ENCODE results near the gene PDAP1.
"Not testable (repeated sequence)": the region's sequence is repeated elsewhere in the genome, so short reads cannot be mapped to it uniquely, and the experiment has no call there.

Gene PDAP1

DNA sequence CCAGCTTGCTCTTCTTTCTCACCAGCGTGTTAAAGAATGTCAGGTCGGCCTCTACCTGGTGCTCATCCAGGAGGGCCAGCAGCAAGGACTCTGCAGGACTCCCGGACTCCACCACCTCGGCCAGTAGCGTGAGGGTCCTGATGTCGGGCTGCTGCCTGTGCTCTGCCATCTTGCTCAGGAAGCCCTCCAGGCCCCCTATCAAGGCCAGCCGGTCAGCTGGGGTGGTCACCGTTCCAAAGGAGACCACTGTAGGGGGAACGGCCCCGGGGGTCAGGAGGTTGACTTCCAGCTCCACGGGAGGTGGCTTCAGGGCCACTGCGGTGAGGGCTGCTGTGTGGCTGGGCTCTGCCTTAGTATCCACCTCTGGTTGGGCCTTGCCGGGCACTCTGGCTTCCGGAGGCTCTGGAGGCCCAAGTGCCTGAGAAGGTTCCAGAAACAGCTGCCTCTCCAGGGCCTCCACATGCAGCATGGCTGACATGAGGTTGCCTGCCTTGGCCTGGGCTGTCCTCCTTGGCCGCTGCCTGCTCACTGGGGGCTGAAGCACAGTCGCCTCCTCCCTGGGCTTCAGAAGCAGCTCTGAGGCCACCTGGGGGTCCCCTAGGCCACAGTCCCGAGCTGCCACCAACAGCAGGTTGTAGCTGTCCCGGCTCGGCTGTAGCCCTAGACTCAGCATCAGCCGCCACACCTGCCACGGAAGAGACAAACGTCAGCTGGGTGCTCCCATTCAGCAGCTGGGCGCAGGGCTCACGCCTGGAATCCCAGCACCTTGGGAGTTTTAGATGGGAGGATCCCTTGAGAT is 16.7 kb upstream of the PDAP1 start:
- DNase-seq (ENCODE audit: low spot score) = no peak

DNA sequence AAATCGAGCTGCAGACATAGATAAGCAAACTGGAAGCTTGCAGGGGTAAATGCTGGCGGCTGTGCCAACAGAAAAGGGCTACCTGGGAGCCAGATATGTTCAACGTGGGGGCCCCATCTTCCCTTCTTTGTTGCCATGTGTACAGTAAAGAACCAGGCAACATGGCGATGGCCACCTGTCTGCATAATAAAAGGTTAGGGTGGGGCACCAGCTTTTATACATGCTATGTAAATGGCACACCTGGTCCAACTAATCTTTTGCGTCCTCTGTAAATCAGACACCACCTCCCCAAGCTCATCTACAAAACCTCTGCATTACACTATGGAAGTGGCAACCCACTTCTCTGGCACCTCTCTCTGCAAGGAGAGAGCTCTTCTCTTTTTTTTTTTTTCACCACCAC is 14.2 kb upstream of the PDAP1 start:
- no peak for DNase-seq (ENCODE audit: low spot score)

DNA sequence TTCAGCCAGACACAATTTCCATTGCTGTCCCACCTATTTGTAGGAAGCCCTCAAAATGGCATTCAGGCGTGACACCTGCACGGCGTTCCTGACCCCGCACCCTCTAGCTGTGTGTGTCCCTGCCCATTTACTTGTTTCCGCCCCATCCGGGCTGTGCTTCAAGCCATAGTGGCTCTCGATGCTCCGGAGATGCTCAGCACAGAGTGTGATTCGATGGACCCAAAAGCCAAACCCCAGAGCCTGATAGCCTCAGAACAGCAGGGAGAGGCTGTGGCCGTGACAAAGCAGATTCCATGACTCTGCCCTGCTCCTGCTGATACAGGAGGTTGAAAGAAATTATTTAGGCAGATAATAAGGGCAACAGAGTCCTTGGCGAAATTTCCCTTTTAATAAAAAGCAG is 13.8 kb upstream of the PDAP1 start:
- no peak for DNase-seq (ENCODE audit: low spot score)

DNA sequence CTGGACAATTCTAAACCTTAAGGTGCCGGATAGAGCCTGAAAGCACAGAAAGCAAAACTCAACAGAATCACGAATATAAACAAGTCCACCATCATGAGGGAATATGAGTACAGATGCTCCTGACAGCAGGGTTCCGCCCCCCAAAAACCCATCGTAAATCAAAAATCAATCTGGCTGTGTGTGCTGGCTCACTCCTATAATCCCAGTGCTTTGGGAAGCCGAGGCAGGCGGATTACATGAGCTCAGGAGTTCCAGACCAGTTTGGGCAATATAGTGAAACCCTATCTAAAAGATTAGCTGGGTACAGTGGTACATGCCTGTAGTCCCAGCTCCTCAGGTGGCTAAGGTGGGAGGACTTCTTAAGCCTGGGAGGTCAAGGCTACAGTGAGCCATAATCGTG is 12.6 kb upstream of the PDAP1 start:
- no peak for DNase-seq (ENCODE audit: low spot score)

DNA sequence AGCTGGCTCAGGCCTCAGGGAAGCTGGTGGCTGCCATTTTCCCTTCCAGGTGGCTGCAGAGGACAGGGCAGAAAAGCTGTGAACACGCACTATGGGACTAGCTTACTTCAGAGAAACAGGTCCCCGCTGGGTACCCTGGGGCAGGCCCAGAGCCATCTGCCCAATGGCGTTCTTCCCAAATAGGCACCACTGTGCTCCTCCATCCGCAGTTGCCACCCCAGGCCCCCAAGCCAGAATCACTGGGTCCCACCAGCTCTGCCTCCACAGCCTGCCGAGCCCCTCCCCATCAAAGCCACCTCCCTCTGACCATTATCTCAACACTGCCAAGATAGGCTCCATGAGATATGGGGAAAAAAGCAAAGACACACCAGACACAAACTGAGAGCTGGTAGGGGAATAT is 11.8 kb upstream of the PDAP1 start:
- no peak for DNase-seq (ENCODE audit: low spot score)

DNA sequence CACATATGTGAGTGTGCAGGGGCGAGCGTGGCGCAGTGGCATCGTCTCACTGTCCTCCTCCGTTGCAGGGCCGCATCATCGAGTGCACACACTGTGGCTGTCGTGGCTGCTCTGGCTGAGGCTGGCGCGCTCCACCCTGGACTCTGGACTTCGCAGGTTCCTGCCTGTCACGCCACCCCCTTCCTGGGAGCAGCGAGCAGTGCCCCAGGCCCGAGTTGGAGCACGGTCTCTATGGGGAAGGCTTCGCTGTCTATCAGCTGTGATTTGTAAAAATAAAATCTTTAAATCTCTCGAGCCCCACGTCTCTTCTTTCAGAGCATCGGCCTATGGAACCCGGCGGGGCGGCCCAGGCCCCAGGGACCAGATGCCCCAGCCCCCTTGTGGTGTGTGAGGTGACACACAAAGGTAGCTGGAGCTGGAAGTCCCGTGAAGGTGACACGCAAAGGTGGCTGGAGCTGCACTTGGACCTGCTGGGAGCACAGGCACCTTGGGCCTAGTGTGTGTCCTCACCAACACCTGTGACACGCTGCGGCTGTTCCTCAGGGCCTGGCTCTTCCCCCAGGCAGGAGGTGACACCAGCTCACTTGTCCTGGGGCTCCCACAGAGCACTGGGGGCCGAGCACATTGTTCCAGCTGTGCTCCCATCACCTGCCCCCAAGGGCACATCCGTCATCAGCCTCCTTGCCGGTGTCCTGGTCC is 11.1 kb upstream of the PDAP1 start:
- no peak for DNase-seq (ENCODE audit: low spot score)

DNA sequence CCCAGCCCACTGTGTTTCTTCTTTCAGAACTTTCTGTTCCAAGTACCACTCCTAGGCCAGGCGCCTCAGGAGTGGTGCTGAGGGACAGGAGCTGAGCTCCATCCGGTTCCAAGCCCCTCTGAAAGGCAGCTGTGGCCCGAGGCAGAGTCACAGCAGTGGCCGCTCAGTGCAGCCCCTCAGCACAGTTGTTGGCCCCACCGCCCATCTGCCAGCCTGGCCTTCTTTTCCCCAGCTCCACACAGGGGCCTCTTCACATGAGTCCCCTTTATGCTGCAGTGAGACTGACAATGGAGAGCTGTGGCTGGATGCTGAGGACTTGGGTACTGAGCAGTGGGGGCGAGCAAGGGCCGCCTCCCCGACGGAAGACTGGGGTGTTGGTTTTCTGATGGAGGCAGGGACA is 9.9 kb upstream of the PDAP1 start:
- no peak for DNase-seq (ENCODE audit: low spot score)

DNA sequence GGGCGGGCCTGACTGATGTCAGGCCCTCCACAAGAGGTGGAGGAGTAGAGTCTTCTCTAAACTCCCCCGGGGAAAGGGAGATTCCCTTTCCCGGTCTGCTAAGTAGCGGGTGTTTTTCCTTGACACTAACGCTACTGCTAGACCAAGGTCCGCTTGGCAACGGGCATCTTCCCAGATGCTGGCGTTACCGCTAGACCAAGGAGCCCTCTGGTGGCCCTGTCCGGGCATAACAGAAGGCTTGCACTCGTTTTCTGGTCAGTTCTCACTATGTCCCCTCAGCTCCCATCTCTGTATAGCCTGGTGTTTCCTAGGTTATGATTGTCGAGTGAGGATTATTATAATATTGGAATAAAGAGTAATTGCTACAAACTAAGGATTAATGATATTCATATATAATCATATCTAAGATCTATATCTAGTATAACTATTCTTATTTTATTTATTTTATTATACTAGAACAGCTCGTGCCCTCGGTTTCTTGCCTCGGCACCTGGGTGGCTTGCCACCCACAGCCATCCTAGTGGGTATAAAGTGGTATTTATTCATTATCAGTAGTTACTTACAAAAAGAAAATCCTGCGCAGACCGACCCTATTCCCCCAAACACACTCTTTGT is 7.2 kb upstream of the PDAP1 start:
- not testable (repeated sequence) for DNase-seq (ENCODE audit: low spot score)

DNA sequence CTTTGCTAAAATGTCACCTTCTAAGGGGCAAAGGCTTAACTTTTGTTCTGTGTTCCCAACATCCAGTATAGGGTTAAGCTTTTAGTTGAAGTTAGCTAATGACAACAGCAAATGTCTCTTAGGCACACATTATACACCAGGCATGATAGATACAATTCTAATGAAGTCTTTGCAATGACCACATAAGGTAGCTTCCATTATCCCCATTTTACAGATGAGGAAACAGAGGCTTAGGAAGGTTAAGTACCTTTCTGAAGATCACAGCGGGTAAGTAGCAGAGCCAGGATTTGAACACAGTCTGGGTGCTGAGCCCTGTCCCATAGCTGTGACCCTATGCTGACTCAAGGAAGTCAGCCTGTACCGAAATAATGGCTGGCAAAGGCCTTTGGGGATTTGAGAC is 2.2 kb upstream of the PDAP1 start:
- no peak for DNase-seq (ENCODE audit: low spot score)

DNA sequence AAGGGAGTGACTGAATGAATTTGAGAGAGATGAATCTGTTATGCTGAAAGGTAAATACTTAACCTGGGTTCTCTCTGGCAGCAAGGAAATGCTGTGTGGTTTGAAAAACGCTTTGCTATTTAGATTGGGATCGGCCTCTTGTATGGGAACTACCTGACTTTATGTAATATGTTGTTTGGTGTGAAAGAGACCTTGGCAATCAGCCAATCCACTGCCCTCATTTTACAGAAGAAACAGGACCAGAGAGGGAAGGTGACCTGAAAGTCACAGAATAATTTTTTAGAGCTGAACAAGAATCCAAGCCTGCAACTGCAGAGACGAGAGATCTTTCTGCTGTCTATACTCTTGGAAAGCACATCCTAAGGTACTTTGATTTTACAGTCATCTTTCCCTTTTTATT is 1.4 kb upstream of the PDAP1 start:
- DNase-seq (ENCODE audit: low spot score) = no peak

DNA sequence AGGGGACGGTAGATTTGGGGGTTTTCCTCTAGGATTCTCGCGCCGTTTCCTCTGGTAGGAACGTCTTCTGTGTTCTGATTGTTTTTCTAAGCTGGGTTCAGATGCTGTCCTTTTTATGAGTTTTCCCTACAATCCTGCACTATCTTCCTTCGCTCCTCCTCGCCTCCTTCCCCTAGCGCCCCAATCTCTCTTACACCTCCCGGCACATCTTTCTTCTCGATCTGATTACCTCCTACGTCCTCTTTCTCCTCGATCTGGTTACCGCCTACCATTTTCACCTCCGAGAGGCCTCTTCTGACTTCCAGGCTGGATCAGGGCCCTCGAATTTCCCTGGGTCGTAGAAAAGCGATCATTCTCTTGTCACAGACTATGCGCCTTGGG is 785 bp upstream of the PDAP1 start:
- no peak for DNase-seq (ENCODE audit: low spot score)

DNA sequence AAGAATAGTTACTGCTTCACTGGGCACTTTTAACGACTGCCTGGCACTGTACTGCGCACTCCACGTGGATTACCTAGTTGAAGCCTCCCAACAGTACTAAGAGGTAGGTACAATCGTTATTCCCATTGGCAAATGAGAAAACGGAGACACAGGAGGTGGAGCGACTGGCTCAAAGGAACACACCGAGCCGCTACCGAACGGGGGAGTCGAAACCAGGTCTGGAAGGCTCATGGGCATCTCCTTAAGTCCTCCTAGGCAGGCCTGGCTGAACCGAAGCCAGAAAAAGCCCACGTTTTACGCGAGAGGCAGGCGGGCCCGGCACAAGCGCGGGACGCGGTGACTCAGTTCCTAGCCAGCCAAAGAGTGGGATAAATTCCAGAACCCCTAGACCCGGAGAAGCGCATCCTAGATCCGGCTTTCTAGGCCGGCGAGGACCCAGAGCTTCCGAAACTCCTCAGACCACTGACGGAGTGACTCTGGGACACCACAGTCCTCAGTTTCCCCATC is 472 bp downstream of the PDAP1 start:
- DNase-seq (ENCODE audit: low spot score) = peak; percentile 92

DNA sequence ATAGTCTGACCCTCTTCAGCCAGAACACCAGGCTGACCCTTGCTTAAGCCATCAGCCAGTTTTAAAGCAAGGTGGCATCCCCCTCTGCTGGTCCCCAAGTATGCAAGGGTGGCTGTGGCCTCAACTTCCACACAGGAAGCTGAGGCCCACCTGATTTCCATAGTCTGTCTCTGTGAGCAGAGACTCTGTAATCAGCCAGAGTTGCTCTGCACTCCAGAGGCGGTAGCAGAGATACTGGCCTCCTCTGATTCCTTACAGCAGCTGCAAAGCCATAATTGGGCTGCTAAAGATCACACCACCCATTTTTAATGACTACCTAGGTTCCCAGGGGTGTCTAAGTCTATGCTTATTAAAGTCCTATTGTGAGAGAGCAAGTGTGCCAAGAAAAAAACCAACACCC is 1.8 kb downstream of the PDAP1 start:
- no peak for DNase-seq (ENCODE audit: low spot score)

DNA sequence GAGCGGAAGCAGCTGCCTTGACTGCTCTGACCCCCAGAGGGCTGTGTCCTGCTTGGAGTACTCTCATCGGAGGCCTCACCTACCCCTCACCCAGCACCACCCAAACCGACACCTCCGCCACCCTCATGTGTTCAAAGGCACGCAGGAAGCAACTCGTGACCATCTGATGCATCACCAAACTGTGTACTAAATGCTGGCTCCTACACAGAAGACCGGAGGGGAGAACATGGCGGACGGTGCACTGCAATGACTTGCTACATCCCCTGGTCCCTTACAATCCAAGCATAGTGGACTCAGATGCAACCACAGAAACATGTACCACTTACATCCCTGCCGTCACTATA is 3.4 kb downstream of the PDAP1 start:
- no peak for DNase-seq (ENCODE audit: low spot score)

DNA sequence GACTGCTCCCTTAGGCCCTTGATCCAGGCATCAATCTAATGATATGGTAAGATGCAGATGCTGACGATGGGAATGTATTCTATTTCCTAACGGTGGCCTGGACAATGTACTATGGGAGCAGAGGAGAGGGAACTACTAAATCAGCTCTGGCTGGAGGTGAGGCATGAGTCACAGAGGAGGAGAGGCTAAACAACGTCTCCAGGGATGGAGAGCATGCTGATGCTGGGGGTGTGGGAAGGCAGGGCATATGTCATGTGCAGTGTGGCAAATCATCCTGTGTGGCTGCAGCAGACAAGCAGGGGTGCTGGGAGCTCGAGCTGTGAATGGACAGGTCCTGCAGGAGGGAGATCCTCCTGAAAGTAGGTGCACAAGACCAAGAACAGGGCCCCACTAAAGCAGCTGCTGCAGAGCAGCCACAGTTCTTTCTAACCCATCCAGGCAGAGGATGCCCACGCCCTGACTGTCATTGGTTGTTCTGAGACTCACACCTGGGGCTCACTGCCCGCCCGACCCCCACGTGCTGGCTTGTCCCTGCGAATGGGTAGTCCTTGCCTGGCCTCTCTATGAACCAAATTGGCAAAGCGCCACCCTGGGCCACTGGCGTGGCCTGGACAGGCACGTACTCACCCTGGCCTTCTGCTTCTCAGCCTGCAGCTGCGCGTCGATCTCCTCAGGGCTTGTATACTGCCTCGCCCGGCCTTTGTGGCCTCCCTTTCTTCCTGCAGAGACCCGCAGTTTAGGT is 4.0 kb downstream of the PDAP1 start:
- DNase-seq (ENCODE audit: low spot score) = peak; percentile 43

DNA sequence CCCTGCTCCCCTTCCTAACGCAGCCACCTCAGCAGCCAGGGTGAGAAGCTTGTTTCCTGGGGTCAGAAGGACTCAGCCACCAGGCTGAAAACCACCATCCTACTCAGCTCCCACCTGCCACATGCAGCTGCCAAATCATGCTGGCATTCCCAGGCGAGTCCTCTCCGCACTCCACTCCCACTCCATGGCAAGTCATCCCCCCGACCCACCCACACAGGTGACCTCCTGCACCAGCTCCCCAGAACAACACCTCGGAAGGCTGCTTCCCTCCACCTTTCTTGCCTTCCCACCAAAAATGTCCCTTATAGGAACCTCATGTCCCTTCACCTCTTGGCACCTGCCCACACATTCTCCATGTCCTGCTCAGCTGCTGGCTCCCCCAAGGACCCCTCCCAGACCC is 4.6 kb downstream of the PDAP1 start:
- DNase-seq (ENCODE audit: low spot score) = no peak

DNA sequence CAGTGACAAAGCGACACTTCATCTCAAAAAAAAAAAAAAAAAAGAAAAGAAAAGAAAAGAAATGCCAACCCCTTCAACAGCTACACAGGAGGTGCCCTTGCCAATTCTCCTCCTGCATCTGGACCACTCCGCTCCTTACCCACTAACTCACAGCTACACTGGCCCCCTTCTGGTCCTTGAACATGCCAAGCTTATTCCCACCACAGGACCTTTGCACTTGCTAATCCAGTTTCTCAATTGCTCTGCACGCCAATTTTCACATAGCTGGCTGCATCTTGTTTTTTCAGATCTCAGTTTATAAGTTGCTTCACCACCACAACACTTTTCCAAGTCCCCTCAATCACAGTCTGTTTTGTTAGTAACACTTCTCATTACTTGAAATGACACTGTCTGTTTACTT is 5.5 kb downstream of the PDAP1 start:
- no peak for DNase-seq (ENCODE audit: low spot score)

DNA sequence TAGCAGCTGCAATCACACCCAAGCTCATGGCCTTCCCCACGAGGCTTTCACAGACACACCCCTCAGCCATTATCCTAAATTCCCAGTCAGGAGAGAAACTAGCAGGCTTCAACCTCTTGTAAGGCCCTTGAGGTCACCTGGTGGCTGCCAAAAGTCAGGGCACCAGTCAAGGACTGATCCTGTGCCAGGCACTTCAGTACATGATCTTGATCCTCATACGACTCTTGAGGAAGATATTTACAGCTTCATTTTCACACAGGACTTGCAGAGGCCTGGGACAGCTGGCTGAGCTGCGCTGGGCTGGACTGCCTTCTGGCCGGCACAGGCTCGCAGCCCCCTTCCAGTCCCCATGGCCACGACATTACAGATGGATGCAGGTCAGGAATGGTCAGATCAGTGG is 8.8 kb downstream of the PDAP1 start:
- DNase-seq (ENCODE audit: low spot score) = no peak

DNA sequence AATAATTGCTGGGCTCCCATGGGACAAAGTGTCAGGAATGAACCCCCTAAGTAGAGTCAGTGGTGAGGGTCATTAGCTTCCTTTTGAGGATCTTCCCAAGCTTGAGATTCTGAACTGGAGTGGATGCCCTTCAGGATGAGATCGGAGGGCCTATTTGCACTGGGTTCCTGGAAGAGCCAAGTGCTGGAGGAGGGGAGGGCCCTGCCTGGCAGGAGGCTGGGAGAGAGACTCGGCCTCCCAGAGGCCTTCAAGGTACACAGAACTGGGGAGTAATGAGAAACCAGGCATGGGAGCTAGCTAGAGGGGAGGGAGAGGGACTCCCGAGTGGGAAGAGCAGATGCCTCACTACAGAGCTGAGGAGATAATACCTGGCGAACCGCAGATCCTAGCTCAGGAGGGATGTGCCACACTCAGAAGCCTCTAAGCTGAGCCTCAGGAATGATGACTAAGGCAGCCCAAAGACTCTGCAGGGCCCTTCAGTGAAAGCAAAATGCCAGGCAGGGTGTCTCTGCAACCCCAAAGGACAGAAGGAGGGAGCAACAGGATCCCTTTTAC is 9.4 kb downstream of the PDAP1 start:
- DNase-seq (ENCODE audit: low spot score) = no peak

DNA sequence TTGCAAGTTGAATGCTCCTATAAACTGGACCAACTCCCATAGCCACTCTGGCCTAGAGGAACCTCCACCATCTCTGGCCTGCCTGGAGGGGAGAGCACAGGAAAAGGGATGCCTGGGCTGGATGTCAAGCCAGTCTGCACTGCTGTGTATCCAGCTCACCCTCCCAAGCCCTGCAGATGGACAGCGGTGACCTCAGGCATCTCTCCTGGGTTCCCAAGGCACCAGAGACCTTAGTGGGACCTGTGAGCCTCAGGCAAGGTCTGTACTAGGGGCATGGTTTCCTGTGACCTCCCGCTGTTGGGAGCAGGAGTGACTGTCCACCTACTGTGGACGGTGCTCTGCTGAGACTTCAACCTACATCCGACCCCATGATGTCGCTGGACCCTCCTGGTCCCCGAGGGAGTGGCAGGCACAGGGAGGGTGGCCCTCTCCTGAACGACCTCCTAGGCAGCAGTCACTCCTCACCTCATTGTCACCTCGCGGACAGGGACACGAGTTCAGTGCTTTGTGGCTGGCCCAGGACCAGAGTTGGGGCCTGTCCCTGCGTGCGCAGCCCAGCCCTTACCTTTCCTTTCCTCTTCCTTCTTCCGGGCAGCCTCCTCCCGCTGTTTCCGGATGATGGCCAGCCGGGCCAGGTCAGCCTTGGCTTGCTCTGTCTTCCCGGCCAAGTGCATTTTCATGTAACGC is 11.0 kb downstream of the PDAP1 start:
- no peak for DNase-seq (ENCODE audit: low spot score)

DNA sequence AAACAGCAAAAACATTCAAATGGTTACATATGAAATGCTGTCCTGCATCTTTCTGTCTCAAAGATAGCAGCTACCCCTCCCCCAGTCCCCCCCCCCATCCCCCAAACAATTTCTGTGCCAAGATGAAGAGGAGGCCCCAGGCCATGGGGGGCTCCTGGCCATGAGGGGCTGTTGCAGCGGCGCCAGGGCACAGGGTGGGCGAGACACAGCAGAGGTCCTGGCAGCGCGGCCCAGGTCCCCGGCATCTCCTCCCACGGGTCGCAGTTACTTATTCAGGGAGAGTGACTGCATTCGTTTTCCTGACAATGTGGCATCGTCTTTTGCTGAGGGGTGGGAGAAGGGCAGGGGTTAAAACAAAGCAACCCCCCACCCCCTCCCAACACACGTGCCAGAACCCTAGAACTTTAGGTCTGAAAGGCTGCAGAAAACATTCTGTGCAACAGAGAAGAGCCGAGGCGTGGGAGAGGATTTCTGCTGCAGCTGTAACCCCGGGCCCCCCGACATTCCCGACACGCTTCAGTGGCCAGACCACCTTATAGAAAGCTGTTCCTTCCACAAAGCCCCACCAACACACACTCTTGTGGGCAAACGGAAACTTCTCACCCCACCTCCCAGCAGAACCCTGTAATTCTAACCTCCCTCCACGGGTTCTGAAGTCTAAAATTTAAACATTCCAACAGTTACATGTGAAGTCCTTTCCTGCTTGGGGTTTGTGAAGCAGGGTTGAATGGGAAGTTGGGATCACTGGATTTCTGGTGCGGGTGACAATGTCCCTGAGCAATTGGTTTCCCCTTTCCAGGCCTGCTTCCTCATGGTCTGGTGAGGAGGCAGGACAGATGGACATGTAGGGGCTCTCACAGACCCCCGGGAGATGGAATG is 11.7 kb downstream of the PDAP1 start:
- DNase-seq (ENCODE audit: low spot score) = no peak

All from AG20443 (cell line).